CD8-positive, alpha-beta memory T cell (primary cell): ENCODE measurements around the gene C7orf33. TPM values are rescaled to one million over a fixed set of nuclear protein-coding genes. Genes with fewer than 3 reads are reported as not detected.
A peak's percentile ranks its signal among the peaks of the same experiment; 100 is the strongest.
"Not testable (repeated sequence)": the region's sequence is repeated elsewhere in the genome, so short reads cannot be mapped to it uniquely, and the experiment has no call there.

ENCODE experiments used
- CTCF ChIA-PET: fragments of 350-600 bp; sonication (Branson Sonifier 250); formaldehyde crosslinking; loops from one replicate; lab custom pipeline; 2021; ENCODE audit warnings: antibody characterized with exemption; lab: Charles Lee
- POLR2A ChIA-PET: fragments of 350-600 bp; sonication (Branson Sonifier 250); formaldehyde crosslinking; loops from one replicate; lab custom pipeline; 2021; ENCODE audit warnings: antibody characterized with exemption; lab: Charles Lee
- DNase-seq, 5 donors: peaks; one replicate each; pipeline versions ENCODE4 v3.0.0 to v3.0.0-alpha.2; 2020 to 2022; ENCODE audit warnings: mixed read lengths in 1 of 5
- H3K27ac ChIP-seq: one replicate; pipeline ENCODE4 v1.7.0; 2013; ENCODE audit warnings: low read depth, mild to moderate bottlenecking, low read length, moderate library complexity
- H3K27me3 ChIP-seq: 2 replicates; pipeline ENCODE4 v1.7.0; 2013; ENCODE audit warnings: low read length, mild to moderate bottlenecking; ENCODE audit not compliant: insufficient read depth, poor library complexity, severe bottlenecking
- H3K36me3 ChIP-seq: 2 replicates; pipeline ENCODE4 v1.7.0; 2013; ENCODE audit warnings: mild to moderate bottlenecking, low read length, moderate library complexity; ENCODE audit not compliant: insufficient read depth
- H3K4me1 ChIP-seq: 2 replicates; pipeline ENCODE4 v1.7.0; 2013; ENCODE audit warnings: mild to moderate bottlenecking, low read length, moderate library complexity; ENCODE audit not compliant: insufficient read depth
- H3K4me3 ChIP-seq: 2 replicates; pipeline ENCODE4 v1.7.0; 2013; ENCODE audit warnings: mild to moderate bottlenecking, low read length
- H3K9me3 ChIP-seq: 2 replicates; pipeline ENCODE4 v1.7.0; 2013; ENCODE audit warnings: mild to moderate bottlenecking, low read length
- H3K27ac Mint-ChIP-seq, 8 donors: one replicate each; pipeline ENCODE4 v1.8.0; 2020 to 2021; ENCODE audit warnings: mixed read lengths in 8 of 8, mild to moderate bottlenecking in 6 of 8, inconsistent platforms in 3 of 8, moderate library complexity in 3 of 8
- H3K27me3 Mint-ChIP-seq, 2 donors: one replicate each; pipeline ENCODE4 v1.8.0; 2020 to 2021; ENCODE audit warnings: mixed read lengths in 2 of 2, mild to moderate bottlenecking in 1 of 2, moderate library complexity in 1 of 2
- H3K36me3 Mint-ChIP-seq, 3 donors: one replicate each; pipeline ENCODE4 v1.8.0; 2020 to 2021; ENCODE audit warnings: mixed read lengths in 3 of 3, inconsistent platforms in 1 of 3, mild to moderate bottlenecking in 1 of 3
- H3K4me1 Mint-ChIP-seq, 3 donors: one replicate each; pipeline ENCODE4 v1.8.0; 2020 to 2021; ENCODE audit warnings: mixed read lengths in 3 of 3, inconsistent platforms in 1 of 3, mild to moderate bottlenecking in 1 of 3
- H3K4me3 Mint-ChIP-seq, 7 donors: one replicate each; pipeline ENCODE4 v1.8.0; 2020 to 2021; ENCODE audit warnings: mixed read lengths in 7 of 7, mild to moderate bottlenecking in 6 of 7, moderate library complexity in 4 of 7, inconsistent platforms in 2 of 7
- H3K9me3 Mint-ChIP-seq, 5 donors: one replicate each; pipeline ENCODE4 v1.8.0; 2020 to 2022; ENCODE audit warnings: mixed read lengths in 5 of 5, mild to moderate bottlenecking in 3 of 5, moderate library complexity in 2 of 5, inconsistent platforms in 1 of 5
- polyA plus RNA-seq: library from polyadenylated mRNA; unstranded; fragments of 300-500 nt; fragmentation: Illumina TruSeq; gene quantifications from one replicate; pipeline ENCODE4 v1.2.3, GENCODE V29; 2021
- total RNA-seq, 2 experiments: library from RNA; stranded (reverse); gene quantifications; one replicate each; pipeline ENCODE4 v1.2.3, GENCODE V29; 2021

The C7orf33 gene
- total and polyA plus RNA-seq, 3 experiments from 2014 or later: not detected

- peaks cover 4 to 29% of the 10 kb centered on the region in 2 donors for H3K27me3 Mint-ChIP-seq
- H3K4me3 Mint-ChIP-seq: no peak overlapping the region
- no peaks in the 10 kb centered on the region for H3K9me3 Mint-ChIP-seq
- DNase-seq: no peak
- H3K27ac Mint-ChIP-seq: peak overlapping the region in 1 of 8 donors; percentile 12
- no peak overlapping the region for H3K4me3 ChIP-seq
- no peak overlapping the region for H3K27ac ChIP-seq
- ChIA-PET CTCF (interaction anchor here (1.0 to 1.1 kb wide), 2 partner anchors 18 to 19 kb away, joined by 3 to 4 read pairs; no protein-coding TSS in a partner anchor), POLR2A (no interaction called here)
- H3K36me3 ChIP-seq: no peaks in the 10 kb centered on the region
- no peaks in the 10 kb centered on the region for H3K4me1 ChIP-seq
- H3K9me3 ChIP-seq: no peaks in the 10 kb centered on the region
- peaks cover 3 to 23% (median 8%) of the 10 kb centered on the region in 3 donors for H3K4me1 Mint-ChIP-seq
- peaks cover 0 to under 1% (median 0%) of the 10 kb centered on the region in 3 donors for H3K36me3 Mint-ChIP-seq
- no peaks in the 10 kb centered on the region for H3K27me3 ChIP-seq
Observed at GRCh38 chr7:148556892-148557291, 33.7 kb upstream of the C7orf33 start.

- no peak for DNase-seq
- Mint-ChIP-seq H3K4me3 (no peak overlapping the region), H3K36me3 (peaks cover 0 to 5% (median 0%) of the 10 kb centered on the region in 3 donors), H3K27ac (no peak overlapping the region), H3K27me3 (peaks cover 4 to 29% of the 10 kb centered on the region in 2 donors), H3K4me1 (peaks cover 7 to 27% (median 11%) of the 10 kb centered on the region in 3 donors), H3K9me3 (peaks cover 0 to 3% (median 0%) of the 10 kb centered on the region in 5 donors)
- Histone ChIP-seq H3K27me3 (no peaks in the 10 kb centered on the region), H3K27ac (no peak overlapping the region), H3K4me1 (no peaks in the 10 kb centered on the region), H3K36me3 (no peaks in the 10 kb centered on the region), H3K4me3 (no peak overlapping the region), H3K9me3 (no peaks in the 10 kb centered on the region)
- CTCF ChIA-PET: no interaction called here
- POLR2A ChIA-PET: no interaction called here
Observed at GRCh38 chr7:148558914-148559313, 31.7 kb upstream of the C7orf33 start.

GRCh38 chr7:148561099-148561498, 29.5 kb upstream of the C7orf33 start:
- Mint-ChIP-seq H3K4me1 (peaks cover 18 to 29% (median 20%) of the 10 kb centered on the region in 3 donors), H3K27ac (no peak overlapping the region), H3K36me3 (peaks cover 0 to 5% (median 1%) of the 10 kb centered on the region in 3 donors), H3K9me3 (peaks cover 0 to 3% (median 0%) of the 10 kb centered on the region in 5 donors), H3K27me3 (peaks cover 4 to 26% of the 10 kb centered on the region in 2 donors), H3K4me3 (no peak overlapping the region)
- DNase-seq: no peak
- Histone ChIP-seq H3K27ac (no peak overlapping the region), H3K9me3 (no peaks in the 10 kb centered on the region), H3K27me3 (no peaks in the 10 kb centered on the region), H3K4me3 (no peak overlapping the region), H3K36me3 (no peaks in the 10 kb centered on the region), H3K4me1 (no peaks in the 10 kb centered on the region)
- ChIA-PET CTCF (interaction anchor here (1.2 kb wide), 1 partner anchor 15 kb away, joined by 3 read pairs; no protein-coding TSS in a partner anchor), POLR2A (interaction anchor here (0.6 to 0.7 kb wide), 2 partner anchors 11 to 203 kb away, joined by 3 read pairs; no protein-coding TSS in a partner anchor)

DNA sequence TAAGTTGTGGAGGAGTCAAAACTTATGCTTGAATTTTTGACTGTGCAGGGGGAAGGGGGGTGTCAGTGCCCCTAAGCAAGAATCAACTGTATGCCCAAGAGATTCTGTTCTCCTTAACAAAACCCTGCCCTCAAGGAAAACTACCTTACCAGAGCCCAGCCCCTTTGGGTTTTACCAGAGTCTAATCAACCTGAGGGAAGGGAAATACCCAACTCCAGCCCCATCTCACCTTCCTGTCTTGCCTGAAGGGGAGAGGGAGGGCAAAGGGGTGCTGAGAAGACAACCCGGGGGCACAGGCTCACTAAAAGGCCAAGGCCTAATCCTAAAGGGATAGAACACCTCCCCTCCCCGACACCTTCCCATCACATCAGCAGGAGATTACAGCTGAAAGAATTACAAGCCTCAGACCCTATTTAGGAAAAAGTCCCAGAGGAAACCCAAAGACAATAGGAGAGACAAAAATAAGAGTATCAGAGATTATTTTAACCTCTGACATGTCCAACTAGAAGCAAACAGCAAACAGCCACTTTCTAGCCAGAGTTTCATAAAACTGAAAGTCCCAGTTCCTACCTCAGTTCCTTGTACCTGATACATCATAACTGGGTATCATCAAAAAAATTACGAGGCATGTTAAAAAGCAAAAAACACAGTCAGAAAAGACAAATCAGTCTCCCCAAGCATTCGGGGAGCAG, 26.8 kb upstream of the C7orf33 start:
- no peak for DNase-seq
- Mint-ChIP-seq H3K9me3 (peaks cover 0 to 3% (median 0%) of the 10 kb centered on the region in 5 donors), H3K36me3 (peaks cover 0 to 5% (median 1%) of the 10 kb centered on the region in 3 donors), H3K27me3 (peaks cover 1 to 10% of the 10 kb centered on the region in 2 donors), H3K4me3 (peak overlapping the region in 6 of 7 donors; percentile 58 to 76 (median 68)), H3K27ac (peak overlapping the region in 7 of 8 donors; percentile 31 to 93 (median 82)), H3K4me1 (peaks cover 18 to 26% (median 18%) of the 10 kb centered on the region in 3 donors)
- H3K27me3 ChIP-seq: no peaks in the 10 kb centered on the region
- no peak overlapping the region for H3K4me3 ChIP-seq
- no peaks in the 10 kb centered on the region for H3K4me1 ChIP-seq
- no peaks in the 10 kb centered on the region for H3K9me3 ChIP-seq
- no peak overlapping the region for H3K27ac ChIP-seq
- ChIA-PET CTCF (interaction anchor here (1.6 kb wide), 1 partner anchor 402 kb away, joined by 6 read pairs; no protein-coding TSS in a partner anchor), POLR2A (interaction anchor here (1.3 kb wide), 1 partner anchor 134 kb away, joined by 3 read pairs; no protein-coding TSS in a partner anchor)
- H3K36me3 ChIP-seq: no peaks in the 10 kb centered on the region

GRCh38 chr7:148564275-148564951, 26.2 kb upstream of the C7orf33 start:
- CTCF ChIA-PET: interaction anchor here (1.6 kb wide), 1 partner anchor 402 kb away, joined by 6 read pairs; no protein-coding TSS in a partner anchor
- peak overlapping the region in 7 of 8 donors; percentile 31 to 93 (median 82) for H3K27ac Mint-ChIP-seq
- not testable (repeated sequence) for DNase-seq, H3K27me3 Mint-ChIP-seq, H3K27me3 ChIP-seq, H3K36me3 ChIP-seq, H3K4me1 ChIP-seq, H3K27ac ChIP-seq, H3K36me3 Mint-ChIP-seq, H3K4me3 ChIP-seq, H3K9me3 Mint-ChIP-seq, H3K9me3 ChIP-seq
- H3K4me1 Mint-ChIP-seq: peaks cover 14 to 19% (median 18%) of the 10 kb centered on the region in 3 donors
- peak overlapping the region; percentile 37 to 76 (median 62) for H3K4me3 Mint-ChIP-seq
- POLR2A ChIA-PET: interaction anchor here (1.3 kb wide), 1 partner anchor 134 kb away, joined by 3 read pairs; no protein-coding TSS in a partner anchor

DNA sequence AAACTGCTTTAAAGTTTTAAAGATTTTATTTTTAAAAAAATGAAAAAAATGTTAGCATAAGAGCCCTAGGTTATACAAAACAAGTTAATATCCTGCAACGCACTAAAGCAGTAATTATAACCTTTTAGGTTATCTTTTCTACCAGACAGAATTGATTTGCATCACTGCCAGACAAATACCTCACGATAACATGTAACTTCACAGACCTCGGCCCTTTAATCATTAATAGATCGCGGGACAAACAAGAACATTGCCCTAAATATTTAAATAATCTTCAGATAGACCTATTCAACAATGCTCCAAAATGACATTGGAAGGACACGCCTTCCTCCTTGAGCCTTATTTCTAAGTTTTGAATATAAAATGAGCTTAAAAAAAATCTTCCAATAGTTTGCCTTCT, 23.8 kb upstream of the C7orf33 start:
- H3K27ac Mint-ChIP-seq: no peak overlapping the region
- CTCF ChIA-PET: no interaction called here
- Histone ChIP-seq H3K27me3 (no peaks in the 10 kb centered on the region), H3K36me3 (no peaks in the 10 kb centered on the region), H3K9me3 (no peaks in the 10 kb centered on the region), H3K4me3 (no peak overlapping the region), H3K27ac (no peak overlapping the region), H3K4me1 (no peaks in the 10 kb centered on the region)
- peaks cover 14 to 18% (median 17%) of the 10 kb centered on the region in 3 donors for H3K4me1 Mint-ChIP-seq
- H3K27me3 Mint-ChIP-seq: no peaks in the 10 kb centered on the region
- no peak for DNase-seq
- POLR2A ChIA-PET: no interaction called here
- H3K9me3 Mint-ChIP-seq: peaks cover 0 to 3% (median 0%) of the 10 kb centered on the region in 5 donors
- no peak overlapping the region for H3K4me3 Mint-ChIP-seq
- H3K36me3 Mint-ChIP-seq: peaks cover 0 to 5% (median 1%) of the 10 kb centered on the region in 3 donors

GRCh38 chr7:148567524-148567923, 23.0 kb upstream of the C7orf33 start:
- H3K27me3 Mint-ChIP-seq: no peaks in the 10 kb centered on the region
- H3K4me3 Mint-ChIP-seq: no peak overlapping the region
- Histone ChIP-seq H3K4me1 (no peaks in the 10 kb centered on the region), H3K27me3 (no peaks in the 10 kb centered on the region), H3K36me3 (no peaks in the 10 kb centered on the region), H3K27ac (no peak overlapping the region), H3K9me3 (no peaks in the 10 kb centered on the region), H3K4me3 (no peak overlapping the region)
- peaks cover 14 to 18% (median 17%) of the 10 kb centered on the region in 3 donors for H3K4me1 Mint-ChIP-seq
- DNase-seq: no peak
- no peak overlapping the region for H3K27ac Mint-ChIP-seq
- CTCF ChIA-PET: no interaction called here
- POLR2A ChIA-PET: no interaction called here
- H3K9me3 Mint-ChIP-seq: peaks cover 0 to 3% (median 0%) of the 10 kb centered on the region in 5 donors
- peaks cover 0 to 1% (median 0%) of the 10 kb centered on the region in 3 donors for H3K36me3 Mint-ChIP-seq
